SK-N-MC (cell line): ENCODE data around the gene LAMP5.

Source experiments
- DNase-seq: peaks from one replicate; pipeline ENCODE4 v3.0.0-alpha.2; 2011; ENCODE audit warnings: low read depth, low spot score
- H3K27ac ChIP-seq: fragments of 200-600 bp; sonication (generic); 2 replicates; pipeline ENCODE4 v1.5.1; 2016; ENCODE audit warnings: mixed run types
- H3K36me3 ChIP-seq: fragments of 200-600 bp; sonication (generic); 2 replicates; pipeline ENCODE4 v1.6.1; 2017; ENCODE audit warnings: antibody characterized with exemption, low read length, mixed read lengths; ENCODE audit not compliant: insufficient read depth
- H3K4me3 ChIP-seq: fragments of 200-600 bp; sonication (generic); 2 replicates; pipeline ENCODE4 v1.5.1; 2016
- H3K9ac ChIP-seq: fragments of 200-600 bp; sonication (generic); 2 replicates; pipeline ENCODE4 v1.8.0; 2017; ENCODE audit warnings: mixed run types, mixed read lengths; ENCODE audit not compliant: insufficient read length
- H3K9me3 ChIP-seq: fragments of 200-600 bp; sonication (generic); 2 replicates; pipeline ENCODE4 v1.6.1; 2017; ENCODE audit warnings: low read depth, mild to moderate bottlenecking, antibody characterized with exemption, low read length, moderate library complexity, mixed read lengths
- EZH2 ChIP-seq: fragments of 200-600 bp; sonication (generic); IDR thresholded peaks from one replicate; pipeline ENCODE4 v1.6.1; 2017; ENCODE audit warnings: antibody characterized with exemption
- FOXP2 ChIP-seq: optimal IDR thresholded peaks from 2 replicates; pipeline ENCODE3; 2011; ENCODE audit warnings: mild to moderate bottlenecking, moderate library complexity; ENCODE audit not compliant: insufficient read depth; ENCODE audit errors: extremely low read length, control extremely low read depth
- POLR2AphosphoS5 ChIP-seq: IDR thresholded peaks from 2 replicates; pipeline ENCODE4 v1.6.1; 2012; ENCODE audit warnings: mild to moderate bottlenecking, low read depth, low read length, borderline replicate concordance

LAMP5 gene

GRCh38 chr20:9516234-9516871, 2.0 kb downstream of the LAMP5 start:
- Histone ChIP-seq H3K9ac (no peak overlapping the region), H3K4me3 (no peak overlapping the region), H3K36me3 (no peaks in the 10 kb centered on the region), H3K9me3 (no peaks in the 10 kb centered on the region), H3K27ac (no peak overlapping the region)
- TF ChIP-seq POLR2AphosphoS5 (no peak), EZH2 (peak; percentile 63)
- no peak for DNase-seq

GRCh38 chr20:9517297-9518162, 3.1 kb downstream of the LAMP5 start:
- Histone ChIP-seq H3K36me3 (no peaks in the 10 kb centered on the region), H3K27ac (no peak overlapping the region), H3K9ac (no peak overlapping the region), H3K9me3 (no peaks in the 10 kb centered on the region), H3K4me3 (no peak overlapping the region)
- DNase-seq = no peak
- TF ChIP-seq POLR2AphosphoS5 (no peak), FOXP2 (no peak)

GRCh38 chr20:9518576-9519175, 4.3 kb downstream of the LAMP5 start:
- no peak overlapping the region for H3K9ac ChIP-seq
- no peak overlapping the region for H3K27ac ChIP-seq
- no peak for DNase-seq
- H3K4me3 ChIP-seq = no peak overlapping the region
- H3K9me3 ChIP-seq = no peaks in the 10 kb centered on the region
- no peaks in the 10 kb centered on the region for H3K36me3 ChIP-seq
- TF ChIP-seq EZH2 = no peak
- TF ChIP-seq FOXP2 = no peak
- no peak for TF ChIP-seq POLR2AphosphoS5

- no peak overlapping the region for H3K4me3 ChIP-seq
- no peak overlapping the region for H3K9ac ChIP-seq
- DNase-seq = no peak
- no peaks in the 10 kb centered on the region for H3K36me3 ChIP-seq
- no peak for TF ChIP-seq FOXP2
- TF ChIP-seq EZH2 = no peak
- no peak for TF ChIP-seq POLR2AphosphoS5
- no peaks in the 10 kb centered on the region for H3K9me3 ChIP-seq
- no peak overlapping the region for H3K27ac ChIP-seq
These were observed 5.7 kb downstream of the LAMP5 start for GRCh38 chr20:9520086-9520485.

- no peak overlapping the region for H3K4me3 ChIP-seq
- no peak overlapping the region for H3K9ac ChIP-seq
- no peak for TF ChIP-seq POLR2AphosphoS5
- no peak for TF ChIP-seq FOXP2
- no peak for TF ChIP-seq EZH2
- H3K9me3 ChIP-seq = no peaks in the 10 kb centered on the region
- no peak for DNase-seq
- no peak overlapping the region for H3K27ac ChIP-seq
- no peaks in the 10 kb centered on the region for H3K36me3 ChIP-seq
These were observed 9.2 kb downstream of the LAMP5 start for GRCh38 chr20:9523636-9524035.

- Histone ChIP-seq H3K4me3 (no peak overlapping the region), H3K9ac (no peak overlapping the region), H3K27ac (no peak overlapping the region), H3K9me3 (no peaks in the 10 kb centered on the region), H3K36me3 (no peaks in the 10 kb centered on the region)
- DNase-seq = no peak
- no peak for TF ChIP-seq FOXP2
- no peak for TF ChIP-seq POLR2AphosphoS5
- TF ChIP-seq EZH2 = no peak
These were observed 17.2 kb downstream of the LAMP5 start for GRCh38 chr20:9531581-9531980.

GRCh38 chr20:9532069-9532838, 17.9 kb downstream of the LAMP5 start:
- no peaks in the 10 kb centered on the region for H3K9me3 ChIP-seq
- no peaks in the 10 kb centered on the region for H3K36me3 ChIP-seq
- DNase-seq = no peak
- H3K27ac ChIP-seq = no peak overlapping the region
- H3K9ac ChIP-seq = no peak overlapping the region
- TF ChIP-seq POLR2AphosphoS5 = no peak
- no peak for TF ChIP-seq EZH2
- no peak for TF ChIP-seq FOXP2
- H3K4me3 ChIP-seq = no peak overlapping the region

GRCh38 chr20:9534025-9534424, 19.6 kb downstream of the LAMP5 start:
- no peak for DNase-seq
- Histone ChIP-seq H3K4me3 (no peak overlapping the region), H3K9me3 (no peaks in the 10 kb centered on the region), H3K36me3 (no peaks in the 10 kb centered on the region), H3K27ac (no peak overlapping the region), H3K9ac (no peak overlapping the region)
- TF ChIP-seq EZH2 (no peak), FOXP2 (no peak), POLR2AphosphoS5 (no peak)

GRCh38 chr20:9535449-9535848, 21.1 kb downstream of the LAMP5 start:
- H3K36me3 ChIP-seq = no peaks in the 10 kb centered on the region
- no peak overlapping the region for H3K9ac ChIP-seq
- no peak overlapping the region for H3K27ac ChIP-seq
- H3K4me3 ChIP-seq = no peak overlapping the region
- no peaks in the 10 kb centered on the region for H3K9me3 ChIP-seq
- TF ChIP-seq POLR2AphosphoS5 (no peak), FOXP2 (no peak), EZH2 (no peak)
- no peak for DNase-seq
